GM12874 (cell line): ENCODE results near the gene ASIC2.

ENCODE experiments used
- TF ChIP-seq, protein P1 (sequence below): IDR thresholded peaks from 2 replicates; pipeline ENCODE4 v1.5.1; 2011; ENCODE audit warnings: low read depth, mild to moderate bottlenecking, control low read depth, low read length, moderate library complexity; ENCODE audit not compliant: insufficient read depth

The ASIC2 gene

DNA sequence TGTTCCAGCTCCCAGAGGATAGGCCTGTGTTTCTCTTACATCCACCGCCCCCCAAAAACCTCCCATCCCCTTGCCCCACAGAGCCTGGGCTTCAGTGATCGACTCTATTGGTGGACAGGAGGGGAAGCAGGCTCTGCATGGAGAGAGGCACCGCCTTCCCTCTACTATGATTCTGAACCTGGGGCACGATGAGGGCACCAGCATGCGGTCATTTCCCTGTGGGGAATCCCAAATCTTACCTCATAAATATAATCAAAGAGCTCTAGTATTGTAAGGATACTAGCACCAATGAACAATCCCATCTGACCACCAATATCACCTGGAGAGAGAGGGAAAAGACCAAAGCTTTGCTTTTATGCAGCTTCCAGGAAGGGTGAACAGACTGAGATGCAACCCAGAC, 275.7 kb downstream of the ASIC2 start:
- TF ChIP-seq, protein P1, sequence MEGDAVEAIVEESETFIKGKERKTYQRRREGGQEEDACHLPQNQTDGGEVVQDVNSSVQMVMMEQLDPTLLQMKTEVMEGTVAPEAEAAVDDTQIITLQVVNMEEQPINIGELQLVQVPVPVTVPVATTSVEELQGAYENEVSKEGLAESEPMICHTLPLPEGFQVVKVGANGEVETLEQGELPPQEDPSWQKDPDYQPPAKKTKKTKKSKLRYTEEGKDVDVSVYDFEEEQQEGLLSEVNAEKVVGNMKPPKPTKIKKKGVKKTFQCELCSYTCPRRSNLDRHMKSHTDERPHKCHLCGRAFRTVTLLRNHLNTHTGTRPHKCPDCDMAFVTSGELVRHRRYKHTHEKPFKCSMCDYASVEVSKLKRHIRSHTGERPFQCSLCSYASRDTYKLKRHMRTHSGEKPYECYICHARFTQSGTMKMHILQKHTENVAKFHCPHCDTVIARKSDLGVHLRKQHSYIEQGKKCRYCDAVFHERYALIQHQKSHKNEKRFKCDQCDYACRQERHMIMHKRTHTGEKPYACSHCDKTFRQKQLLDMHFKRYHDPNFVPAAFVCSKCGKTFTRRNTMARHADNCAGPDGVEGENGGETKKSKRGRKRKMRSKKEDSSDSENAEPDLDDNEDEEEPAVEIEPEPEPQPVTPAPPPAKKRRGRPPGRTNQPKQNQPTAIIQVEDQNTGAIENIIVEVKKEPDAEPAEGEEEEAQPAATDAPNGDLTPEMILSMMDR = no peak

GRCh38 chr17:33016920-33017319, 276.2 kb downstream of the ASIC2 start:
- TF ChIP-seq, protein P1 = no peak

GRCh38 chr17:33015716-33016346, 277.3 kb downstream of the ASIC2 start:
- TF ChIP-seq, protein P1 = no peak

DNA sequence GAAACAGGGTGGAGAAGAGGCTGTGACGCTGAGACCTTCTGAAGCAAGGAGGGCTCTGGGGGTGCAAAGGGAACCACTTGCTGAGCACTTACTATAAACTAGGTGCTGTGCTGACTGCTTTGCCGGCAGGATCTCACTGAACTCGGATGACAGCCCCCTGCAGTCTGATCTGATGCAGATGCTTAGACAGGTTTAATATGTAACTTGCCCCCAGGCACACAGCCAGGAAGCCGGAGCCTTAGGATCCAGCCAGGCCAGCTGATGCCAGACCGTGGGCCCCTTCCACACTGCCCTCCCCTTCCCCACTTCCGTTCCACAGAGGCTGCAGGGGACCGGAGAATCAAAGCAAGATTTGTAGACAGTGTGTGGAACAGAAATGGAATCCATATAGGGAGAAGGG, 278.3 kb downstream of the ASIC2 start:
- TF ChIP-seq, protein P1 = no peak

DNA sequence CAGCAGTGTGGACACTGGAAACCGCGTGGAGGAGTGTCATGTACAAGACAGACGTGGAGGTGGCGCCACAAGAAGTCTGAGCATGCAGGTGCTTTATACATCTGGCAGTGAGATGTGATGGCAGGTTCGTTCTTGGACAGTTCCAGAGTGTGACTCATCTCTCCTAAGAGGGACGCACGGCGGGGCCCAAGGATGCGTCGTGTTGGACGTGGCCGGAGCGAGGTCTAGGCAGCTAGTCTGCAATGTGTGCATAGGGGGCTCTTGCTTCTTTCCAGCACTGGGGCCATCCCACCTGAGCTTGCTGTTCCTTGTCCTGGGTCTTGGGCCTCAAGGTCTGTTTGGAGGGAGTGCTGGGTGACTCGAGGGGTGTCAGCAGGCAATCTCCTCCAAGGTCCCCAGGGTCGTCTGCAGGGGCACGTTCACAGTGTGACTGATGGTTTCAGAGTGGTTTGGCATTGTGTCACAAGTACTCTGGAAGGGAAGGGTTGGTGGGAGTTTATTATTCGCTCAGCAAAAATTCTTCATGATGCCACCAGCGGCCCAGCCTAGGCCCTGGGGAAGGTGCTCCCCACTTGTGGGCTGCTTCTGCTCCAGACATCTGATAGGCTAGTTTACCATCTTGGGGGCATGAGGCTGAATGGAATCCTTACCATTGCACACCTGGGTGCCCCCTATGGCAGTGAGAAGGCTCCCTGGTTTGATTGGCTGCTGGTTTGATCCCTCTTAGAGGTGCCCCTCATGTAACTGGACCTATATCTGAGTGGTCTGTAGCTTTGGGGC, 279.3 kb downstream of the ASIC2 start:
- TF ChIP-seq, protein P1 = no peak

- TF ChIP-seq, protein P1 = no peak
Observed at GRCh38 chr17:33012522-33013033, 280.5 kb downstream of the ASIC2 start.

- TF ChIP-seq, protein P1 = no peak
Observed at GRCh38 chr17:33009636-33010035, 283.5 kb downstream of the ASIC2 start.
